NCI-H2196 (cell line): ENCODE results near the gene CFAP91.

ENCODE experiments used
- DNase-seq: peaks from one replicate; lab custom pipeline; 2025; ENCODE audit not compliant: unreplicated experiment; lab: John Stamatoyannopoulos, UW

Gene CFAP91

GRCh38 chr3:119738741-119739140 lies 35.9 kb downstream of the CFAP91 start:
- DNase-seq: no peak

- no peak for DNase-seq
These were observed 39.1 kb downstream of the CFAP91 start for GRCh38 chr3:119741657-119742590.

GRCh38 chr3:119743921-119744320 lies 41.1 kb downstream of the CFAP91 start:
- DNase-seq: no peak

- DNase-seq: no peak
These were observed 43.1 kb downstream of the CFAP91 start for GRCh38 chr3:119745942-119746341.

- no peak for DNase-seq
These were observed 43.6 kb downstream of the CFAP91 start for GRCh38 chr3:119746423-119746822.

GRCh38 chr3:119747357-119747756 lies 44.5 kb downstream of the CFAP91 start:
- DNase-seq: no peak

GRCh38 chr3:119748991-119749390 lies 46.2 kb downstream of the CFAP91 start:
- DNase-seq: no peak

GRCh38 chr3:119751423-119751822 lies 48.6 kb downstream of the CFAP91 start:
- no peak for DNase-seq
